HG02973 (cell line): ENCODE results near the gene GLB1L2.

Experiments used
- ATAC-seq: cut with Tn5 transposase; IDR thresholded peaks from one replicate; pipeline ENCODE4 v1.9.1; 2021; ENCODE audit warnings: moderate library complexity; ENCODE audit not compliant: unreplicated experiment

The GLB1L2 gene

DNA sequence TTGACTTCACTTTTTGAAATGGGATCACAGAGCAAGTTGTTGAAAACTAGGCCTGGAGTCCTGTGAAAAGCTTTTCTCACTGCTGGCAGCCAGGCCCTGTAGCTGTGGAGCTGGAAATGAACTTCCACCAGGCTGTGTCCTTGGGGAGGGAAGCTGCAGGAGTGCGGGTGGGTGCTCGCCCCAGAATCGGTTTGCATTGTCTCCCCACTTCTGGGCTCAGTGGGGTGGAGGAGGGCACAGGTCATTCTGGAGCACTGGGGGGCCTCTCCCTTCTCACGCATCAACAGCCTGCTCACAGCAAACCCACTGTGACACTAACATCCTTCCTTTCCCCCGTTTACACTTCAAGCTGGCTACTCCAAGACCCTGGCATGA is 15.2 kb downstream of the GLB1L2 start:
- no peak for ATAC-seq

DNA sequence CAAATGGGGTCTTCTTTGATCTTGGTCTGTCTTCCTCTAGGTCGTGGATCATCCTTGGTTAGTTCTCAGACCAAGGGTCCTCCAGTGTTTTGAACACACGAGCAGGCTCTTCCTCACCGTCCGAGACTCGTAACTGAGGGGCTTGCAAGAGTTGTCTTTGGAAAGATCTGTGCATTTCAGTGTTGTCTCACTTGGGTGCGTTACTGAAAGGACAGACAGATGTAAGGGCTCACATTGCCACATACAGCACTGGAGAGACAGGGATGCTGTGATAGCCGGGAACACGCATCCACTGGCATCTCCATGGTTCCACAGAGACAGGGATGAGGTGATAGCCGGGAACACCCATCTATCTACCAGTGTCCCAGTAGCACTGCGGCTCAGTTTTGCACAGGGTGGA is 15.7 kb downstream of the GLB1L2 start:
- ATAC-seq: no peak

DNA sequence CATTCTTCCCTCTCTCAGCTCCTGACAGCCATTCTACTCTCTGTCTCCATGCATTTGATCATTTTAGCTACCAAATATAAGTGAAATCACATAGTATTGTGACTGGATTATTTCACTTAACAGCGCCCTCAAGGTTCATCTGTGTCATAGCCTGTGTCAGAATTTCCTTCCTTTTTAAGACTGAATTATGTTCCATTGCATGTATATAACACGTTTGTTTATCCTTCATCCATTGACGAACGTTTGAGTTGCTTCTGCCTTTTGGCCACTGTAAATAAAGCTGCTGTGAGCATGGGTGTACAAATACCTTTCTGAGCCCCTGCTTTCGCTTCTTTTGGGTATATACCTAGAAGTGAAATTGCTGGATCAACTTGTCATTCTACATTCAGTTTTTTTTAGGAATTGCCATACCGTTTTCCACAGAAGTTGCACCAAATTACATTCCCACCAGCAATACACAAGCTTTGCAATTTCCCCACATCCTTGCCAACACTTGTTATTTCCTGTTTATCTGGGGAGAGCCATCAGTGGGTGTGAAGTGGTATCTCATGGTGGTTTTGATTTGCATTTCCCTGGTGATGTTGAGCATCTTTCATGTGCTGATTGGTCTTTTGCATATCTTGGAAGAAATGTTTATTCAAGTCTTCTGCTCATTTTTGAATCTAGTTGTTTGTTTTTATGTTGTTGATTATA is 17.5 kb downstream of the GLB1L2 start:
- peak; percentile 44 for ATAC-seq

DNA sequence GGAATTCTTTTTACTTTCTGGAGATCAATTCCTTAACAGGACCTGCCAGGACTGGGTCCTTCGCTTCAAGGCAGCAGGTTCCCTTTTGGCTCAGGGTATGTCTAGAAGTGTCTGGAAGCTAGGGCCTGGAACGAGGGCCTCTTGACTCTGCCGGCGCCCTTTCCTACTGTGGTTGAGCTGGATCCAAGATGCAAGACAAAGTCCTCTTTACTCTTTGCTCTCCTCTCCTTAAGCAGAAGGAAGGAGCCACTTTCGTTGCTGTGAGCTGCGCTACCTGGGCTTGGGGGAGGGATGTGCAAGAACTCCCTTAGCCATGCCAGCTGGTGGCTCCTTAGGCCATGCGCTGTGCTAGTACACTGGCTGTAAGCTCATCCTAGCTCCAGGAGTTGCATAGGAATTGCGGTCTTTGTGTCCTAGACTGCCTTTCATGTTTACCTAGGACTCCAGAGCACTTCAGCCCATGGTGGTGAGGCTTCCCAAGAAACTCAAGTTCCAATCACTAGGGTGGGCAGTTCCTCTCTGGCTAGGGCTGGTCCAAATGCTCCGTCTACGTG is 18.1 kb downstream of the GLB1L2 start:
- ATAC-seq: no peak

DNA sequence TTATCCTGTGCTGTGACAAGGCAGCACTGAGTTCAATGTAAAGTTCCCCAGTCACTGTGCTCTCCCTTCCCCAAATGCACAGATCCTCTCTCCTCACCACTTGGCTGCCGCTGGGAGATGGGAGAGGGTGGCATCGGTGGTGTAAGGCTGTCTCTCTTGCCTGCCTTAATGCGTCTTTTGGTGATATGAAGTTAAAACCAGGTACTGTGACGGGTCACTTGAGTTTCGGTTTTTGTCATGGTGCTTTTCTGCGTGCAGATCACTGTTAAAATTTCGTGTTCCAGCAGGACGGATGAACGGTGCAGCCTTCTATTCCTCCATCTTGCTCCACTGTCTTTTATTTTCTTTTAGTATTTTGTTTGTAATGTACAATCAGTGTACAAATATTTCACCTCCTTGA is 18.6 kb downstream of the GLB1L2 start:
- peak; percentile 63 for ATAC-seq

DNA sequence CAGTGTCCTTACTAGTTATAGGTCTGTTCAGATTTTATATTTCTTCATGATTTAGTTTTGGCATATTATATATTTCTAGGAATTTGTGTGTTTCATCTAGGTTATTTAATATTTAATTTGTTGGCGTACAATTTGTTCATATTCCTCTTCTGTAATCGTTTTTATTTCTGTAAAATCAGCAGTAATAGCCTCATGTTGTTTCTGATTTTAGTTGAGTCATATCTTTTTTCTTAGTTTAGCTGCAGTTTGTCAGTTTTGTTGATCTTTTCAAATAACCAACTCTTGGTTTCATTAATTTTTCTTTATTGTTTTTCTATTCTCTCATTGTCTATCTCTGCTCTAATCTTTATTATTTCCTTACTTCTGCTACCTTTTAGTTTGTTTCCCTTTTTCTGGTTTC is 20.3 kb downstream of the GLB1L2 start:
- ATAC-seq: no peak

DNA sequence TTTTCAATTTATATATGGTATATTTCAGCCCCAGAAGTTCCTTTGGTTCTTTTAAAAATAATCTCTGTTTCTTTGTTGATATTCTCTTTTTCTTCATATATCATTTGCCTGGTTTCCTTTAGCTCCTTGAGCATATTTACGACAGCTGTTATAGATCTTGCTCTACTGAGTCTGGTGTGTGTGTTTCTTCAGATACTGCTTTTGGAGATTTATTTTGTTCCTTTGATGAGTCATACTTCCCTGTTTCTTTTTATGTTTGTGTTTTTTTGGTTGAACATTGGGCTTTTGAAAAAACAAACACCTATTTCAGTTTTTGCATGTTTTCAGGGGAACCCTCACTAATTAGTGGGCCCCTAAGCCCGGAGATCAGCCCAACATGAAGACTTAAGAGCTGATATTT is 23.3 kb downstream of the GLB1L2 start:
- ATAC-seq: no peak

DNA sequence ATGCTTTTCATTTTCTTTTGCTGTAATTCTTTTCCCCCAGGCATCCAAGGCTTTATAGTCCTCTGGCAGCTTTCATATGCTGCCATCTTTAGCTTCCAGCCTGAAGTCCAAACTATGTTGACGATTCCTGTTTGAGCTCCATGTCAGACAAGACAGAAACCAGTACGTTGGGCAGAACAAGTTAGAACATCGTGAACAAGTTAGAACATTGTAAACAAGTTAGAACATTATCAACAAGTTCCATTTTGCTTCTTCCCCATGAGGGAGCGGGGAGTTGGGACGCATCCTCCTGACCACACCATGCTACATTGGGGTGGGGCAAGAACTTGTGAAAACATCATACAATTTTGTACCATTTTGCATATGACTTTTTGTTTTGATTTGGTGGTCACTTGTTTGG is 23.9 kb downstream of the GLB1L2 start:
- ATAC-seq: no peak

DNA sequence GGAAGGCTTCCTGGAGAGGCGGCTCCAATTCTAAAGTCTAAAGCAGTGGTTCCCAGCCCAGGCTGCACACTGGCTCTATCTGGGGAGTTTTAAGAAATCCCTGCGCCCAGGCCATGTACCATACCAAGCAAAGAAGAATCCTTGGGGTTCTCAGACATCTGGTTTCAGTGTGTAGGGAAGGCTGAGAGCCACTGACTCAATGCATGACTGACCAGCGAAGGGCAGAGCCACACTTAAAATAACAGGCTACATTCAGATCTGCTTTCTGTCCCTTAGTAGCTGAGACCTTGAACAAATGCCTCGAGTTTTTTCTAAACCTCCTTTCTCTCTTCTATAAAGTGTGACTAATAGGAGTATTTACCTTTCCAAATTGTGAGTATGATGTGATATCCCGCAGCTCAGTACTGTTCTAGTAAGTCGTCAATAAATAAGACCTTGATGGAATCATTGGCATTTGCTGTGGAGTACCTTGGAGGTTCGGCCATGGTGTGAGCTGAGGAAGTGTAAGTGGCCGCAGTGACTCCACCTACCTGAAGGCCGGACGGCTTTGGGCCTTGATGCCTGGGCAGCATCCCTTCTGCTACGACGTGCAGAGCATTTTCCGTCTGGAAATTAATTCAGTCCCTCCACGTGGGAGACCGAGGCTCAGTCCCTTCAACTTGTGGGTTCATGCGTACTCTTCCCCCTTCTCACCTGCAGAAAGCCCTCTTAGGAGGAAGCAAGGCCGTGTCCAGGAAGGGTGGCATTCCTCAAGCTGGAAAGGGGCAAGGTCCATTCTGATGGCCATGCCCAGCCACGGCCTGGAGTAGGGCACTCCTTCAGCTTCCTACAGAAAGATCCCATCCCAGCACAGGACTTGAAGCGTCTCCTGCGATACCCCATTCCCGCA is 25.1 kb downstream of the GLB1L2 start:
- no peak for ATAC-seq

DNA sequence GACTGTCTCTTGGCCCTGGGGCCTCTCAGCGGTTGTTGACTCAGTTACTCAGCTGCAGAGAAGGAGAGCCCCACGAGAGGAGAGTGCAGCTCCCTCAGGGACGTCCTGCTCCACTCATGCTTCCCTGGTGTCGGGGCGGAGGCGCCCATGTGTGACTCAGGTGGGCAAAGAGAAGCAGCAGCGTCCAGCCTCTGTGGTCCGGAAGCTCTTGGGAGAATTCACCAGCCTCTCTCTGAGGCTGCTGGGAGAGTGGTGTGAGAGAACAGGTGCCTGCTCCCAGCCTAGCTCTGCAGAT is 25.7 kb downstream of the GLB1L2 start:
- no peak for ATAC-seq

DNA sequence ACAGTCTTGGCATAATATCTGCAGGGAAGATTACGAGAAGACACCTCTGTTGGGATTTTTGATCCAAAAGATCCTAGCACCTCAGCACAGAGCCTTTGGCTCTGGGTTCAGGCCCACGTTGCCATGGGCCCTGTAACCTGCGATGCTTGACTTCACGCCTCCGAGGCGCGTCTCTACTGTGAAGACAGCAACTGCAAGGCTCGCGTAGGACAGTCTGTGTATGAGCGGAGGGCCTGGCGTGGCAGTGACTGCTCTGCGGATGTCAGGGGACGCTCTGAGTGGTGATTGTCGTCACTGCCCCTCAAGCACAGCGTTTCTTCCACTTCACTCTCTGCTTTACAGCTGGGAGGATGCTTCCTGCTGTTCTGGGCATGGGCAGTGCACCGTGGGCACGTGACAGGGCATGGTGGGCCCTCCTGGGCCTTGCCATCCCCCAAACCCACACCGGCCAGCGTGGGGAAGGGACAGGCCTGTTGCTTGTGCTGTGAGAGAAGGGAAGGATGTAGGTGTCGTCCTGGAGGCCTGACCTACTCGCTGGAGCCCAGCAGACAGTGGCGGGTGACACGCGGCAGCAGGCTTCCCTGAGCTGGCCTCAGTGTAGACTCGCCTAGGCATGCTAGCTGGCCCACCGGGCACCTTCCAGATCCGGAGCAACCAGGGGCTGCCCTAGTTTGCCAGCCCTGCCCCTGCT is 26.5 kb downstream of the GLB1L2 start:
- ATAC-seq: no peak

DNA sequence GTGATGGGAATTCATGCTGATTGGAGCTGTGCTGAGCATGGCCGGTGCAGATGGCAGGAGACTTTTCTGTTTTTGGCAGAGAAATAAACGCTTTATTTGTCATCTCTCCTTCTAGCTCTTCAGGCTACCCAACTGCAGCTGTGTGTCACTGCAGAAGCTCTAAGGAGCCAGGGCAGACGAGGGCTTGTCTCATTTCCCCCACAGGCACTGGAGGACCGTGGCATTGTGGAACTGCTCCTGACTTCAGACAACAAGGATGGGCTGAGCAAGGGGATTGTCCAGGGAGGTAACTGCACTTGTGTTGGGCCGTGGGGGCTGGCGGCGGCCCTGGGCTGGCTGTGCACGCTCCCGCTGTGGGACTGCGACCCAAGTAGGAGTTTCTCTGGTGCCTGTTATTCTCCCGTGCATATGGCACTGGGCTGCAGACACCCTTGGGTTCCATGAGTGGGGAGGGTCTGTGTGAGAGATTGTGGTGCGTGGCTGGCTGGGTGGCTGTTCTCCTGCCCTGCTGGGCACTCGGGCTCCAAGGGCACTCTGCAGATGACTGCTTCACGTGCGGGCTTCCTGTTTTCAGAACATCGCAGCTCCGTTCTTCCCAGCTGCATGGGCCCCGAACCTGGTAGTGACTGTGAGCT is 27.2 kb downstream of the GLB1L2 start:
- no peak for ATAC-seq

DNA sequence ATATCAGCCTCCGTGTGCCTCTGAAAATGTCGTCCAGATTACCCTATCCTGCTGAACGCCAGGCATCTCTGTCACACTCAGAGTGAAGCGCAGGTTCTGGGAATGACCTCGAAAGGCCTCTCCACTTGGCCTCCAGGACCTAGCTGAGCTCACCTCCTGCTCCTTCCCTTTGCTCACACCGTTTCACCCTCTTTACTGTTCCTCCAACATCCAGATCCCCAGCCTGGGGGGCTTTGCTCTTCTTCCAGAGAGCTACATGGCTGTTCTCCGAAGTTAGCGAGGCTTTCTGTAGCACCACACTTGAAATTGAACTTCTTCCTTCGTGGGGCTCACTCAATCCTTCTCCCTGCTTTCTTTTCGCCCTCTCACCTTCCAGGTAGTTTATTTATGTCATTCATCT is 27.9 kb downstream of the GLB1L2 start:
- no peak for ATAC-seq

DNA sequence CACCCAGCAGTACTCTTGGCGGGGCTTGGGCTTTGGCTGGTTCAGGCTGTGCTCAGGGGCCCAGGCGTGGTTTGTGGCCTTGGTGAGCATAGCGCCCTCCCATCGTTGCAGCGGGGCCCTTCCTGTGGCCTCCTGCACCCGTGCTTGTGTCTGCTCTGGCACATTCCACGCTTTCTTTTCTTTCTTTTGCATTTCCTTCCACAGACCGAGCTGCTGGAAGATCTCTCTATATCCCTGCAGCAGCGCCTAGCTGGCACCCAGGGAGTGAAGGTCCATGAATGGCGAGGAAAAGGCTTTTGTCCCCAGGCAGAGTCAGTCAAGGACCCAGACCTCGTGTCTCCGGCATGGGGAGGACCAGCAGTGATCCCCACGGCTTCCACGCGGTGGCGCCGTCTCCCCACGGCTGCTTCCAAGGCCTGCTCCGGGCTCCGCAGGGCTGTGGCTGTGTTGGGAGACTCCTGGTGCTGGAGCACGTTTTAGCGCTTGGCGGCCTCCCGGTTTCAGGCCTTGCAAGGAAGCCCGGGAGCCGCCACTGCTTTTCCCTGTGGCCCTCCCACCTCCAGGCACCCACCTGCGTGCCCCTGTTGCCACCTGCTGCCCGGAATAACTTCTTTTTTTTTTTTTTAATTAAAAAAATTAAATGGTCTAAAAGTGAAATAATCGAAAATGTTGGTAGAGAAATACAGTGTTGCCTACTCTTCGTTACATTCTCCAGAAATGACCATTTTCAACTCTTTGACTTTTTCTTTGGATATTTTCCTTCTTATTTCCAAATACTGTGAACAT is 28.5 kb downstream of the GLB1L2 start:
- peak; percentile 86 for ATAC-seq

DNA sequence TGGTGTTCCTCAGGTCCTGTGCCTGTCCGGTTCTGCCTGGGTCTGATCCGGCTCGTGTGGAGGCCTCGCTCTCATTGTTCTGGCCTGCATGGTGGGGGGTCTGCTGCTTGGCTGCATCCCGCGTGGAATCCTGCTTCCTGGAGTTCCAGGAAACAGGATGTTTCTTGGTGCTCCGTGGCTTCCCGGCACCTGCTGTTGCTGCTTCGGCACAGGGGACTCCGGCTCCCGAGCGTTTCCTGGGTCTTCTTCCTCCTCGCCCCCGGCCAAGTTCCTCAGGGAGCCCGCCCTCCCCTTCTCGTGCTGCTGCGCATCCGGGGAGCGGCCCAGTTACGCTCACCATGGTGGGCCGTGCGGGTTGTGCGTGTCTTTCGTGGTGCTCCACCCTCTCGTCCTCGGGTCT is 29.9 kb downstream of the GLB1L2 start:
- ATAC-seq: no peak

DNA sequence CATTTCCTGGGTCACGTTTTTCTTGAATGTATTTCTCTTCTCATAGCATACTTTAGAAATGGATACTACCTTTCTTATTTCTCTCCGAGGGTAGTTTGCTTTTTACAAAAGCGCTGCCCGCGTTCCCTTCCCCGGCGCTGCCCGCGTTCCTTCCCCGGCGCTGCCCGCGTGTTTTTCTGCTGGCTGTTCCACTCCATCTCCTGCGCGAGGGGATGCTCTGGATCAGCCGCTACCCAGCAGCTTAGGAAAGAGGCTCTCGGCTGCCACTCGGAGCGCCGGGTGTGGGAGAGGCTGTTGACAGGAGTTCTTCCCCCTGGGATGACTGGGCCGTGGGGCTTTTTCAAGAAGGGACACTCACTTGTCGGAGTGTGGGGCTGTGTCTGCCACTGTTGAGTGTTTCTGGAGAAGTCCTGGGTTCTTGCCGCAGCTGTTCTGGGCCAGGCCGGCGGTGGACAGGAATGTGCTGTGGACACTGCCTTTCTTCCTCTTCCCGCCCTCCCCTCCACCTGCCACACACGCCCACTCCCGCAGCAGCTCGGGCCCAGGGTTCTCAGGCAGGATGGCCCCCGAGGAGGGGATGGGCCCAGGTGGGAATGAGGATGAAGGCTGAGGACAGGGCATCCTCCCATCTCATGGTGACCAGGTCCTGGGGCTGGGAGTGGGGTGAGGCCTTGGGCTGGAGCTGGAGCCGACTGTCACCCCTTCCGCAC is 30.6 kb downstream of the GLB1L2 start:
- no peak for ATAC-seq

DNA sequence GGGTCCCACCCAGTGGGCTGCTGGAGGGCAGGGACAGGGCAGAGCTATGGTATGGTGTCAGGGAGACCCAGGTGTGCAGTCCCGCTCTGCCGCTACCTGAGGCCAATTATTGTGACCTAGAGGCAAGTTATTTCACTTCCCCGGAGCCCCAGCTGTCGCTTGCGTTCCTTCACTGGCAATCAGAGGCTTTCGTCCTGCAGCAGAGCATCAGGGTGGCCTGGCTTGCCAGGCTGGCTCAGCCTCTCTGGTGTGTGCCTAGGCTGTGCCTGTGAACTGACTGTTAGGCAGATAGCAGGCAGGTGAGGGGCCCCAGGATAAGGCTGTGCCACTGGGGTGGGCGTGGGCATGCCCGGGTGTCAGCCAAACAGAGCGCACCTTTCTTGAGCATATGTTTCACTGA is 31.4 kb downstream of the GLB1L2 start:
- no peak for ATAC-seq

DNA sequence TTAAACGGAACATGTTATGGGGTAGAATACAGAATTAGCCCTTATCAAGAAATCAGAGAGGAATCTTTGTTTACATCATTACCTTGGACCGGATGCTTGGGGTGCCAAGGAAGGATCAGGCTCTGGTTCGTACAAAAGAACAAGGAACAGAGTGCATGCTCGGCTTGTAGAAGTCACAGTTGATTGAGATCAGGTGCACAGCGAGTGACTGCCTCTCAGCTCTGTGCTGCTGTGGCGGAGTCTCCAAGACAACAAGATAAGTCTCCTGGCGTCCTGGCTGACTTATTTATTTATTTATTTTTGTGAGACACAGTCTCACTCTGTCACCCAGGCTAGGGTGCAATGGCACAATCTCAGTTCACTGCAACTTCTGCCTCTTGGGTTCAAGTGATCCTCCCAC is 31.8 kb downstream of the GLB1L2 start:
- no peak for ATAC-seq

DNA sequence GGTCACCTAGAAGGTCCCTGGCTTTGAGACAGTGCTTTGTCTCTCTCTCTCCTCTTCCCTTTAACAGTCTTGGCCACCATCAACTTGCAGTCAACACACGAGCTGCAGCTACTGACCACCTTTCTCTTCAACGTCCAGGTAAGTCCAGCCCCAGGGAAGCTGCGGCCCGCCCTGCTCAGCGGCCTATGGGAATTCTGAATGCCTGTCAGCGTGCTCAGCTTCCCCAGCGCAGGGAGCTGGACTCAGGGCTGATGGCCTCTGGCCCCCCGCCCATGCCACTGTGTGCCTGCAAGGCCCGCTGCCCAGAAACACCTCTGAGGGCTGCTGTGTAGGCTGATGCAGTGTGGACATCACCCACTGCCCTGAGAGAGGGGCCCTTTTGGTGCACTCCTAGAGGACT is 32.5 kb downstream of the GLB1L2 start:
- no peak for ATAC-seq
